GM12878 (cell line): ENCODE data around the gene YIF1A.

Experiments used
- CTCF ChIP-seq, 3 experiments: IDR thresholded peaks in 2 of 3; conservative IDR thresholded peaks in 1 of 3; 2 replicates each; pipeline ENCODE4 v1.5.1; 2011; ENCODE audit warnings: low read depth in 3 of 3, low read length in 3 of 3, mild to moderate bottlenecking in 3 of 3, control low read depth in 2 of 3, moderate library complexity in 2 of 3, inconsistent platforms in 1 of 3, mixed read lengths in 1 of 3; ENCODE audit not compliant: control insufficient read depth in 2 of 3, insufficient read depth in 1 of 3; ENCODE audit errors: extremely low read depth in 1 of 3
- MTA3 ChIP-seq: IDR thresholded peaks from 2 replicates; pipeline ENCODE4 v1.6.1; 2012; ENCODE audit warnings: low read length, inconsistent platforms, borderline replicate concordance
- POLR2AphosphoS5 ChIP-seq: IDR thresholded peaks from 2 replicates; pipeline ENCODE4 v1.6.1; 2011; ENCODE audit warnings: mild to moderate bottlenecking, low read length, inconsistent platforms
- PRDM15 ChIP-seq: fragments of 450-650 bp; formaldehyde crosslinking; IDR thresholded peaks from 2 replicates; pipeline ENCODE4 v1.4.0; 2020; ENCODE audit warnings: mild to moderate bottlenecking, moderate library complexity
- TAF1 ChIP-seq: IDR thresholded peaks from 2 replicates; pipeline ENCODE4 v1.6.1; 2011; ENCODE audit warnings: mild to moderate bottlenecking, low read depth, low read length, borderline replicate concordance
- TCF12 ChIP-seq: IDR thresholded peaks from 2 replicates; pipeline ENCODE4 v1.6.1; 2011; ENCODE audit warnings: low read depth, mild to moderate bottlenecking, low read length

DNA sequence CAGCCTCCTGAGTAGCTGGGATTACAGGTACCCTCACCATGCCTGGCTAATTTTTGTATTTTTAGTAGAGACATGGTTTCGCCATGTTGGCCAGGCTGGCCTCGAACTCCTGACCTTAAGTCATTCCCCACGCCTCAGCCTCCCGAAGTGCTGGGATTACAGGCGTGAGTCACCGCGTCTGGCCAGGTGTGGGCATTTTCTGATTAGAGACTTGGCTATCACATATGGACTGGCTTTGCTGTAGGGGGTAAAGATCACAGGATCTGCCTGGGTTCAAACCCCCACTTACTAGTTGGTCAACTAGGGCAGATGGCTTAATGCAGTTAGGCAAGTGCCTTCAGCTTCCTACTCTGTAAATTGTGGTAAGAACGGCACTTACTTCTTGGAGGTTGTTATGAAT, 21.4 kb upstream of the YIF1A start:
- TF ChIP-seq TCF12 = no peak
- TF ChIP-seq TAF1 = no peak
- no peak for TF ChIP-seq CTCF (IDR thresholded peaks at IDR 0.05 in 2 of 3, conservative IDR thresholded peaks at IDR 0.05 in 1 of 3; ENCODE audit: control insufficient read depth in 2 of 3, extremely low read depth in 1 of 3, insufficient read depth in 1 of 3, low read depth in 3 of 3, low read length in 3 of 3)
- TF ChIP-seq MTA3 = no peak
- no peak for TF ChIP-seq POLR2AphosphoS5
- TF ChIP-seq PRDM15 = no peak
